OCI-LY3 (cell line): ENCODE results near the gene HSD3B7.

ENCODE experiments used
- H2AFZ ChIP-seq: fragments of 200-600, 300-600 bp; shearing (Covaris generic); 2 replicates; pipeline ENCODE4 v1.6.0; 2014; ENCODE audit warnings: antibody characterized with exemption, low read depth, low read length
- H3K27ac ChIP-seq: fragments of 200-600, 300-600 bp; sonication (generic); 2 replicates; pipeline ENCODE4 v1.5.1; 2014; ENCODE audit warnings: mild to moderate bottlenecking, low read length, moderate library complexity, mixed read lengths
- H3K27me3 ChIP-seq: fragments of 200-600, 300-600 bp; sonication (generic); 2 replicates; pipeline ENCODE4 v1.6.1; 2014; ENCODE audit warnings: low read depth, low read length, mixed read lengths
- H3K36me3 ChIP-seq: fragments of 200-600, 300-600 bp; sonication (generic); replicated peaks from 2 replicates; pipeline ENCODE3; 2014; ENCODE audit warnings: low read depth, low read length, mixed read lengths
- H3K4me1 ChIP-seq: fragments of 300-600, 200-600 bp; sonication (generic); 2 replicates; pipeline ENCODE4 v1.6.1; 2014; ENCODE audit warnings: low read length, mixed read lengths
- H3K4me2 ChIP-seq: fragments of 200-600, 300-600 bp; sonication (generic); 2 replicates; pipeline ENCODE4 v1.6.1; 2014; ENCODE audit warnings: low read length, mixed read lengths
- H3K4me3 ChIP-seq: fragments of 300-600, 200-600 bp; sonication (generic); 2 replicates; pipeline ENCODE4 v1.5.1; 2014; ENCODE audit warnings: antibody characterized with exemption, mild to moderate bottlenecking, low read length, moderate library complexity
- H3K79me2 ChIP-seq: fragments of 300-600, 200-600 bp; shearing (Covaris generic); 2 replicates; pipeline ENCODE4 v1.6.1; 2014; ENCODE audit warnings: mild to moderate bottlenecking, low read length, mixed read lengths
- H3K9ac ChIP-seq: fragments of 300-600, 200-600 bp; shearing (Covaris generic); 2 replicates; pipeline ENCODE4 v1.6.0; 2014; ENCODE audit warnings: mild to moderate bottlenecking, low read length, moderate library complexity
- H3K9me3 ChIP-seq: fragments of 200-600, 300-600 bp; shearing (Covaris generic); 2 replicates; pipeline ENCODE4 v1.6.1; 2014; ENCODE audit warnings: low read length, mixed read lengths; ENCODE audit not compliant: insufficient read depth
- H4K20me1 ChIP-seq: fragments of 200-600, 300-600 bp; sonication (generic); 2 replicates; pipeline ENCODE4 v1.6.1; 2016; ENCODE audit warnings: low read length, mixed read lengths; ENCODE audit not compliant: insufficient read depth
- CTCF ChIP-seq: fragments of 200-600, 300-600 bp; sonication (generic); IDR thresholded peaks from 2 replicates; pipeline ENCODE4 v1.5.1; 2014; ENCODE audit warnings: antibody characterized with exemption, low read length, low read depth
- EZH2phosphoT487 ChIP-seq: fragments of 200-600 bp; shearing (Covaris generic); IDR thresholded peaks from 2 replicates; pipeline ENCODE4 v1.6.1; 2018; ENCODE audit warnings: antibody characterized with exemption, mixed run types, low read depth

HSD3B7 gene

GRCh38 chr16:30965436-30965835 lies 19.6 kb upstream of the HSD3B7 start:
- no peak overlapping the region for H3K27ac ChIP-seq

GRCh38 chr16:30966033-30966619 lies 18.9 kb upstream of the HSD3B7 start:
- Histone ChIP-seq H3K79me2 (no peaks in the 10 kb centered on the region), H3K27me3 (no peaks in the 10 kb centered on the region), H3K27ac (no peak overlapping the region), H2AFZ (no peak overlapping the region), H3K9me3 (no peaks in the 10 kb centered on the region), H3K9ac (no peak overlapping the region), H3K36me3 (peaks cover 60% of the 10 kb centered on the region), H4K20me1 (no peaks in the 10 kb centered on the region), H3K4me3 (no peak overlapping the region), H3K4me2 (no peak overlapping the region), H3K4me1 (no peaks in the 10 kb centered on the region)
- TF ChIP-seq CTCF = no peak
- no peak for TF ChIP-seq EZH2phosphoT487

More at GRCh38 chr16:30965436-30965835, 19.6 kb upstream of the HSD3B7 start:
- no peak overlapping the region for H2AFZ ChIP-seq
- no peaks in the 10 kb centered on the region for H3K9me3 ChIP-seq
- no peak overlapping the region for H3K4me2 ChIP-seq
- H3K27me3 ChIP-seq = no peaks in the 10 kb centered on the region
- no peaks in the 10 kb centered on the region for H3K4me1 ChIP-seq
- peaks cover 59% of the 10 kb centered on the region for H3K36me3 ChIP-seq
- no peaks in the 10 kb centered on the region for H3K79me2 ChIP-seq
- H3K4me3 ChIP-seq = no peak overlapping the region
- no peak for TF ChIP-seq EZH2phosphoT487
- no peak for TF ChIP-seq CTCF
- H4K20me1 ChIP-seq = no peaks in the 10 kb centered on the region
- no peak overlapping the region for H3K9ac ChIP-seq

GRCh38 chr16:30967795-30968194 lies 17.2 kb upstream of the HSD3B7 start:
- Histone ChIP-seq H3K4me3 (no peak overlapping the region), H3K4me2 (no peak overlapping the region), H3K36me3 (peaks cover 63% of the 10 kb centered on the region), H2AFZ (no peak overlapping the region), H3K27me3 (no peaks in the 10 kb centered on the region), H3K79me2 (no peaks in the 10 kb centered on the region), H3K4me1 (no peaks in the 10 kb centered on the region), H3K9ac (no peak overlapping the region), H3K27ac (no peak overlapping the region), H4K20me1 (no peaks in the 10 kb centered on the region), H3K9me3 (no peaks in the 10 kb centered on the region)
- TF ChIP-seq EZH2phosphoT487 (no peak), CTCF (no peak)

GRCh38 chr16:30969246-30969842 lies 15.7 kb upstream of the HSD3B7 start:
- TF ChIP-seq CTCF = no peak
- no peak for TF ChIP-seq EZH2phosphoT487
- H3K9ac ChIP-seq = no peak overlapping the region

More at GRCh38 chr16:30969246-30969842, 15.7 kb upstream of the HSD3B7 start:
- Histone ChIP-seq H3K27me3 (no peaks in the 10 kb centered on the region), H4K20me1 (no peaks in the 10 kb centered on the region), H3K4me1 (no peaks in the 10 kb centered on the region), H3K4me3 (no peak overlapping the region), H2AFZ (no peak overlapping the region), H3K4me2 (no peak overlapping the region), H3K79me2 (no peaks in the 10 kb centered on the region), H3K36me3 (peaks cover 61% of the 10 kb centered on the region), H3K9me3 (no peaks in the 10 kb centered on the region), H3K27ac (no peak overlapping the region)
